NCI-H1436 (cell line): ENCODE data around the gene PEX14.
"Not testable (repeated sequence)": the region's sequence is repeated elsewhere in the genome, so short reads cannot be mapped to it uniquely, and the experiment has no call there.

Source experiments
- DNase-seq: peaks from one replicate; lab custom pipeline; 2025; lab: John Stamatoyannopoulos, UW

The PEX14 gene, protein sequence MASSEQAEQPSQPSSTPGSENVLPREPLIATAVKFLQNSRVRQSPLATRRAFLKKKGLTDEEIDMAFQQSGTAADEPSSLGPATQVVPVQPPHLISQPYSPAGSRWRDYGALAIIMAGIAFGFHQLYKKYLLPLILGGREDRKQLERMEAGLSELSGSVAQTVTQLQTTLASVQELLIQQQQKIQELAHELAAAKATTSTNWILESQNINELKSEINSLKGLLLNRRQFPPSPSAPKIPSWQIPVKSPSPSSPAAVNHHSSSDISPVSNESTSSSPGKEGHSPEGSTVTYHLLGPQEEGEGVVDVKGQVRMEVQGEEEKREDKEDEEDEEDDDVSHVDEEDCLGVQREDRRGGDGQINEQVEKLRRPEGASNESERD

GRCh38 chr1:10474613-10475507, at the start of gene PEX14:
Gene PEX14 (plus strand): TSS chr1:10474950. CDS start chr1:10474967, 17 bp downstream.
- DNase-seq, result peak; percentile 71

DNA sequence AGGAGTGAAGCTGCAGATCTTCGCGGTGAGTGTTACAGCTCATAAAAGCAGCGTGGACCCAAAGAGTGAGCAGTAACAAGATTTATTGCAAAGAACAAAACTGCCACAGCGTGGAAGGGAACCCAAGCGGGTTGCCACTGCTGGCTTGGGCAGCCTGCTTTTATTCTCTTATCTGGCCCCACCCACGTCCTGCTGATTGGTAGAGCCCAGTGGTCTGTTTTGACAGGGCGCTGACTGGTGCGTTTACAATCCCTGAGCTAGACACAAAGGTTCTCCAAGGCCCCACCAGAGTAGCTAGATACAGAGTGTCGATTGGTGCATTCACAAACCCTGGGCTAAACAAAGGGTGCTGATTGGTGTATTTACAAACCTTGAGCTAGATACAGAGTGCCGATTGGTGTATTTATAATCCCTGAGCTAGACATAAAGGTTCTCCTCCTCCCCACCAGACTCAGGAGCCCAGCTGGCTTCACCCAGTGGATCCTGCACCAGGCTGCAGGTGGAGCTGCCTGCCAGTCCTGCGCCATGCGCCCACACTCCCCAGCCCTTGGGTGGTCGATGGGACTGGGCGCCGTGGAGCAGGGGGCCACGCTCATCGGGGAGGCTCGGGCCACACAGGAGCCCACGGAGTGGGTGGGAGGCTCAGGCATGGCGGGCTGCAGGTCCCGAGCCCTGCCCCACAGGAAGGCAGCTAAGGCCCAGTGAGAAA, 48.8 kb upstream of the PEX14 start:
- DNase-seq, result not testable (repeated sequence)

GRCh38 chr1:10426535-10426848, 48.3 kb upstream of the PEX14 start:
- not testable (repeated sequence) for DNase-seq

GRCh38 chr1:10428984-10429383, 45.8 kb upstream of the PEX14 start:
- DNase-seq, result no peak

DNA sequence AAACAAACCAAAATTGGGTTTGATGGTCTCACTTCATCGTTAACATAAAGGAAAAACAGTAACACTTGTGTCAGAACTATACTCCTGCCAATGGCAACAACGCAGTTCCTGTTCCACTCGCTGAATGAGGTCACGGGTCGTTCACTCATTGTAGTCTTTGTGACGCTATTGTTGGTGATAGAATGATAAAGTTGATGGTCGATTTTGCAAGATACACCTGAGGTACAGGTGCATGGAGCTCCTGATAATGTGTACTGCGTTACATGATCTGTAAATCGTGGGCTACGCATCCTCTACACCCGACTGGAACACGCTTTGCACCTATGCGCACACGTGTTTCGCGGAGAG, 44.9 kb upstream of the PEX14 start:
- DNase-seq, result no peak

- DNase-seq, result peak; percentile 81
These were observed 44.3 kb upstream of the PEX14 start, which contains the start of gene CENPS for GRCh38 chr1:10430216-10431069. Gene CENPS (plus strand): TSS chr1:10430433. CDS start chr1:10430518, 85 bp downstream.

GRCh38 chr1:10431070-10431730, 43.5 kb upstream of the PEX14 start:
- DNase-seq, result no peak

- no peak for DNase-seq
These were observed 41.6 kb upstream of the PEX14 start for GRCh38 chr1:10432910-10433700.

GRCh38 chr1:10433790-10434189, 41.0 kb upstream of the PEX14 start:
- DNase-seq, result no peak

- no peak for DNase-seq
These were observed 40.2 kb upstream of the PEX14 start for GRCh38 chr1:10434590-10434989.

DNA sequence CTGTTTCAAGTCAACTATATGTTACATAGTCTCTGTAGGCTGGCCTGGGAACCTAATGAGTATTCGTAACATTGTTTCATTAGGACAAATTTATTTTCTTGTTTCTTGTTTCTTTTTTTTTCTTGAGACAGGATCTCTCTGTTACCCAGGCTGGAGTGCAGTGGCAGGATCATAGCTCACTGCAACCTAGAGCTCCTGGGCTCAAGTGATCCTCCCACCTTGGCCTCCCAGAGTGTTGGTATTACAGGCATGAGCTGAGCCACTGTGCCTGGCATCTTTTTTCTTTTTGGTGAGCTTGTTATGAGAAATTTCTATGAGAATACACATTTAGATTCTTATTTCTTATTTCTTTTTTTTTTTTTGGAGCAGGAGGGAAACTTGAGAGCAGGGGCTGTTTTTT, 37.7 kb upstream of the PEX14 start:
- no peak for DNase-seq

DNA sequence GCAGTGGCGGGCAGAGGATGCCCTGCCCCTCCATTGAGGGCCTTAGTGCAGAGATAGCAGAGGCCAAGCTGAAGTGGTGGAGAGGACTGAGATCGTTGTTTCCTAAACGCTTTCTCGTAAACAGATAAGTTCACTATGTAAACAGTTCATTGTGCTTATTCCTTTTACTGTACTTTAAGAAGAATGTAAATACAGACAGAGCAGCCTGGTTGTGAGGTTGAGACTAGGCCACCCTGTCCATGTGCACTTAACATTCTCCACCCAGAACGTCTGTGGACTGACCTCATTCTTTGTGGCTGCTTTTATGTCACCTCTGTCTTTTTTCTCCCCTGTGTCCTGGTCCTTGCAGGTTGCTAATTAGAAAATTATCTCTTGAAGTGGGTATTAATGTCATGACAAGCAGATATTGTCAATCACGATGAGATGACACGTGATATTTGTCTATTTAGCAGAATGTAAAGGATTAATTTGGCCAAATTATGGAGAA, 36.0 kb upstream of the PEX14 start:
- peak; percentile 14 for DNase-seq

GRCh38 chr1:10440305-10440704, 34.4 kb upstream of the PEX14 start:
- no peak for DNase-seq

GRCh38 chr1:10440794-10441193, 34.0 kb upstream of the PEX14 start:
- DNase-seq, result no peak

DNA sequence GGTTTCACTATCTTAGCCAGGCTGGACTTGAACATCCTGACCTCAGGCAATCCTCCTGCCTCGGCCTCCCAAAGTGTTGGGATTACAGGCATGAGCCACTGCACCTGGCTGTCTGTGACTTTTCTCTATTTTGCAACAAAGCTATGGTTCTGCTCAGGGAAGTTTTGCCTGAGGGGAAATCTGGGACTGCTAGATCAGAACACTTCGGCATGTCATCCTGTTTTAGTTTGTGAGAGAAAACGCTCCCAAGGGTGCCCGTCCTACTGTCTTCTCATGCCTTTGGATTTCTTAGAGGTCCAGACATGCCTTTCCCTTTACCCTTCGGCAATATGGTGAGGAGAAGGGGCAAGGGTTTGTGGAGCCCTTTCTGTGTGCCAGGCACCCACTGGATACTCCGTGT, 30.5 kb upstream of the PEX14 start:
- DNase-seq, result no peak

DNA sequence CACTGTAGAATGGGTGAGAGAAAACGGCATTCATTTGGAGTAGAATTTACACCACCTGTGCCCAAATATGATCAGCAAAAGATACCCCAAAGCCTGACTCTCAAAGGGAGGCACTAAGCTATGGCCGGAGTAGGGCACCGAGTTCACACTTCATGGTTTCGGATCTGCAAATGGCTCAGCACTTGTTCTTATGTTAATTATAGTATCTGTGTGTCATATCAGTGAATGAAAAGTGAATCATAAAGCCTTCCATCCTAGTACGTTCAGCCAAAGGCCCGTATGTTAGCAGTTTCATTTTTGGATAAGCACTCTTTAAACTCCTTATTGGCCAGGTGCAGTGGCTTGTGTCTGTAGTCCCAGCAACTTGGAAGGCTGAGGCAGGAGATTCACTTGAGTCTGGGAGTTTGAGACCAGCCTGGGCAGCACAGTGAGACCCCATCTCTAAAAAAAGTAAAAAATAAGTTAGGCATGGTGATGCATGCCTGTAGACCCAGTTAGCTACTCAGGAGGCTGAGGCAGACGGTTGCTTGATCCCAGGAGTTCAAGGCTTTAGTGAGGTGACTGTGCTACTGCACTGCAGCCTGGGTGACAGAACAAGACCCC, 29.9 kb upstream of the PEX14 start:
- no peak for DNase-seq

DNA sequence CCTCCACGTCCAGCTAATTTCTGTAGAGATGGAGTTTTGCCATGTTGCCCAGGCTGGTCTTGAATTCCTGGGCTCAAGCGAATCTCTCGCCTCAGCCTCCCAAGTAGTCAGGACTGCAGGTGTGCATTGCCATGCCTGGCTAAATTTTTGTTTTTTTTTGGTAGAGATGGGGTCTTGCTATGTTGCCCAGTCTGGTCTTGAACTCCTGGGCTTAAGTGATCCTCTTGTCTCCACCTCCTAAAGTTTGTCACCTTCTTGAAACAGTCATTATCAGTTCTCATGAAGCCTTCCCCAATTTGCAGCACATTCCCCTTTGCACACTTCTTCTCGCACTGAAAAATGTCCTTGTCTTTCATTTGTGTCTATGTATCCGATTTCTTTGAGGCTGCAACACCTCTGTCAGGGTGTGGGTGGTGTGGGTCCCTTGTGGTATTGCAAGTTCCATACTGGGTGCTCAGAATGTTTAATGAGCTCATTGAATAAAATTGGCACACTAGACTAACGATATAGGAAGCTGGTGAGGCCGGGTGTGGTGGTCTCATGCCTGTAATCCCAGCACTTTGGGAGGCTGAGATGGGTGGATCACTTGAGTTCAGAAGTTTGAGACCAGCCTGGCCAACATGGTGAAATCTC, 27.8 kb upstream of the PEX14 start:
- DNase-seq, result no peak

GRCh38 chr1:10449751-10450150, 25.0 kb upstream of the PEX14 start, which contains the start of gene CORT:
Gene CORT (plus strand): TSS chr1:10450031. CDS start chr1:10450224, 193 bp downstream.
- DNase-seq, result no peak
